AG10803 (cell line): ENCODE results near the gene LOC101059915.
"Not testable (repeated sequence)": the region's sequence is repeated elsewhere in the genome, so short reads cannot be mapped to it uniquely, and the experiment has no call there.

Source experiments
- DNase-seq: peaks from one replicate; pipeline ENCODE4 v3.0.0; 2010; ENCODE audit warnings: low read depth
- H3K4me3 ChIP-seq: 2 replicates; pipeline ENCODE4 v1.5.1; 2011; ENCODE audit warnings: mild to moderate bottlenecking, low read length, control low read depth
- CTCF ChIP-seq: conservative IDR thresholded peaks from 2 replicates; pipeline ENCODE4 v1.5.1; 2011; ENCODE audit warnings: mild to moderate bottlenecking, low read length, control low read depth, inconsistent platforms

LOC101059915 gene

GRCh38 chrX:71666240-71667223 lies 814 bp upstream of the LOC101059915 start:
- TF ChIP-seq CTCF = no peak
- H3K4me3 ChIP-seq = no peak overlapping the region
- DNase-seq = no peak

GRCh38 chrX:71668248-71668595 lies 876 bp downstream of the LOC101059915 start:
- no peak for TF ChIP-seq CTCF
- H3K4me3 ChIP-seq = no peak overlapping the region
- no peak for DNase-seq

GRCh38 chrX:71669492-71669891 lies 2.1 kb downstream of the LOC101059915 start:
- H3K4me3 ChIP-seq = no peak overlapping the region
- DNase-seq = no peak
- no peak for TF ChIP-seq CTCF

- not testable (repeated sequence) for DNase-seq, H3K4me3 ChIP-seq
- TF ChIP-seq CTCF = peak; percentile 20; the same call in 1 of the 2 replicates
Measured at GRCh38 chrX:71669947-71670346, 2.6 kb downstream of the LOC101059915 start.

GRCh38 chrX:71671043-71671780 lies 3.9 kb downstream of the LOC101059915 start:
- no peak overlapping the region for H3K4me3 ChIP-seq
- no peak for DNase-seq
- TF ChIP-seq CTCF = no peak

GRCh38 chrX:71671938-71672337 lies 4.6 kb downstream of the LOC101059915 start:
- H3K4me3 ChIP-seq = no peak overlapping the region
- no peak for TF ChIP-seq CTCF
- no peak for DNase-seq

- H3K4me3 ChIP-seq, DNase-seq: not testable (repeated sequence)
Measured at GRCh38 chrX:71675636-71676035, 8.3 kb downstream of the LOC101059915 start.

- H3K4me3 ChIP-seq, DNase-seq: not testable (repeated sequence)
Measured at GRCh38 chrX:71676068-71676795, 8.9 kb downstream of the LOC101059915 start.

GRCh38 chrX:71677195-71677594 lies 9.8 kb downstream of the LOC101059915 start:
- H3K4me3 ChIP-seq, DNase-seq: not testable (repeated sequence)
